Activated naive CD8-positive, alpha-beta T cell (primary cell): Measurements from ENCODE around the gene LIMA1.

ENCODE experiments used
- H3K27ac Mint-ChIP-seq: one replicate; pipeline ENCODE4 v1.8.0; 2021; ENCODE audit warnings: mixed read lengths
- H3K27me3 Mint-ChIP-seq: one replicate; pipeline ENCODE4 v1.8.0; 2021; ENCODE audit warnings: mixed read lengths
- H3K36me3 Mint-ChIP-seq: one replicate; pipeline ENCODE4 v1.8.0; 2021; ENCODE audit warnings: mixed read lengths
- H3K4me1 Mint-ChIP-seq: one replicate; pipeline ENCODE4 v1.8.0; 2021; ENCODE audit warnings: low read depth, mixed read lengths
- H3K4me3 Mint-ChIP-seq: one replicate; pipeline ENCODE4 v1.8.0; 2021; ENCODE audit warnings: mild to moderate bottlenecking, mixed read lengths
- H3K9me3 Mint-ChIP-seq: one replicate; pipeline ENCODE4 v1.8.0; 2021; ENCODE audit warnings: low read depth, mixed read lengths

LIMA1 gene

DNA sequence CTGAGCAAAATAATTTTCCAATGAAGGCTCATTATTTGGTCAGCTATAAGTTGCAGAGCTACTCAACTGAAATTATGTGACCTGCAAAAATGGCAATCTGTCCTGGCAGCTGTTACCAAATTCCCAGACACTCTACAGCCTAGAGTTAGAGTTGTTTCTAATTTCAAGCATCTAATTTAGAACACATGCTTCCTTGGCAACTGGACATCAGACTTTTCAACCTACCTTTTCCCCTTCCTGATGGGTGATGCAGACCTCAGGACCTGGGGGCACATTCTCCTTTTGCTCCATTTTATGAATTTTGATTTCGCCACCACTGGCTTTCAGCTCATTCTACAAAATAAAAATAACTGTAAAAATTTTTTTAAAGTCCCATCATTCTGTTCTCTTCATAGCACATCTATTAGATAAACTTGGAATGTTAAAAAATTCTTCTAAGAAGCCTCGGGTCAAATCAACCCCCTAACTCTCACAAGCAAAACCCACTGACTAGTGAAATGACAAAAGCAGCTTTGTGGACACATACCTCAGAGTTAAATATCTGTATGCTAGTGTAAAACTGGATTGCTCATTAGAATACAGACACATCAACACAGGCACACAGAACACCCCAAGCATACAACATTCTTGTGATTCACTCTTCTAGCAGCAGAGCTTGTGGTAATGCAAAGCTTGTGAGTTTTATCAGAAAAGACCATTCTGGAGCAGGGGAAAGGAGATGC, 82.6 kb downstream of the LIMA1 start:
- H3K4me1 Mint-ChIP-seq = no peaks in the 10 kb centered on the region
- peaks cover 12% of the 10 kb centered on the region for H3K36me3 Mint-ChIP-seq
- no peak overlapping the region for H3K27ac Mint-ChIP-seq
- H3K9me3 Mint-ChIP-seq = no peaks in the 10 kb centered on the region
- H3K27me3 Mint-ChIP-seq = no peaks in the 10 kb centered on the region
- H3K4me3 Mint-ChIP-seq = no peak overlapping the region

DNA sequence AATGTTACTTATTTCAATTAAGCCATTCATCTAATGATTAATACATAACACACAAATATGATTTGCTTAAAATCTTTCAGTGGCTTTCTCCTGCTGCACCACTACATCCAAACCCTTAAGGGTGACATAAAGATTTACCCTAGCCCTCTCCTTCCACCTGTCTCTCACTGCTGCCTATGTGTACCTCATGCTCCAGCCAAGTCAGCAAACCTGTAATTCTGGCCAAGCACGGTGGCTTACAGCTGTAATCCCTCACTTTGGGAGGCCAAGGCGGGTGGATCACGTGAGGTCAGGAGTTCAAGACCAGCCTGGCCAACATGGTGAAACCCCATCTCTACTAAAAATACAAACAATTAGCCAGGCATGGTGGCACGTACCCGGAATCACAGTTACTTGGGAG, 84.5 kb downstream of the LIMA1 start:
- Mint-ChIP-seq H3K27ac (no peak overlapping the region), H3K4me3 (no peak overlapping the region), H3K9me3 (no peaks in the 10 kb centered on the region), H3K27me3 (no peaks in the 10 kb centered on the region), H3K36me3 (peaks cover 14% of the 10 kb centered on the region), H3K4me1 (no peaks in the 10 kb centered on the region)

DNA sequence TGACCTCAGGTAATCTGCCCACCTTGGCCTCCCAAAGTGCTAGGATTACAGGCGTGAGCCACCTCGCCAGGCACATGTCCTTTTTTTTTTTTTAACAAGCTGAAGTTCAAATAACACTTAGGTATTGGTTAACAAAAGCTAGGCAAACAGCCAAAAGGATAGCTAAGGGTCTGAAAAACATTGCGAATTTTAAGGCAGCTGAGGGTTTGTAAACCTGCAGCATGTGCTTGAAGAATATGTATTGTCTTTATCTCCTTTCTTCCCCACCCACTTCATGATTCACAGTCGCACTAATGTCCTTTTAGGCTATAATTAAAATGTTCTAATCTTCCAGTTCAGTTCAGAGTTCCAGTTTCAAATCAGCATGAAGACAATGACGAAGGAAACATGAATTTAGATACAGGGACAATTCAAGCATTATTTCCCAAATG, 86.0 kb downstream of the LIMA1 start:
- Mint-ChIP-seq H3K27me3 (no peaks in the 10 kb centered on the region), H3K9me3 (no peaks in the 10 kb centered on the region), H3K4me1 (no peaks in the 10 kb centered on the region), H3K36me3 (peaks cover 11% of the 10 kb centered on the region), H3K27ac (no peak overlapping the region), H3K4me3 (no peak overlapping the region)

- Mint-ChIP-seq H3K9me3 (no peaks in the 10 kb centered on the region), H3K27ac (no peak overlapping the region), H3K36me3 (peaks cover 11% of the 10 kb centered on the region)
Observed at GRCh38 chr12:50196537-50196936, 86.8 kb downstream of the LIMA1 start.

DNA sequence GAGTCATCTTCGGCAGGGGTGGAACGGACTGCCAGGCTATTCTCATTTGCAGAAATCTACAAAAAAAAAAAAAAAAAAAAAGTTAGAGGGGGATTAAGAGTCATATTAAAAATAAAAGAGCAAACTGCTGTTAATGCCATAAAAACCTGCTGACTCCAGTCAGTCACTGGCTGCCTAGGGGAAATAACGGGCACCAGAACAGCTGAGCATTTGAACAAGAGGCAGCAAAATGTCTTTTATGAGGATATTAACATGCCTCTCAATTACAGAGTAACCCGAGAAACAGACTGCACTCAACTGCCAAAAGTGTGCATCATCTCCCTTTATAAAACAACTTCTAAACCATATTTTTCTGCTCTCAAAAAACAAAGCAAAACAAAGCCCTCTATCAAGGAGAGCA, 87.5 kb downstream of the LIMA1 start:
- H3K4me1 Mint-ChIP-seq = no peaks in the 10 kb centered on the region
- H3K9me3 Mint-ChIP-seq = no peaks in the 10 kb centered on the region
- H3K27ac Mint-ChIP-seq = no peak overlapping the region
- H3K4me3 Mint-ChIP-seq = no peak overlapping the region
- peaks cover 11% of the 10 kb centered on the region for H3K36me3 Mint-ChIP-seq
- H3K27me3 Mint-ChIP-seq = no peaks in the 10 kb centered on the region

More at GRCh38 chr12:50196537-50196936, 86.8 kb downstream of the LIMA1 start:
- Mint-ChIP-seq H3K4me1 (no peaks in the 10 kb centered on the region), H3K27me3 (no peaks in the 10 kb centered on the region), H3K4me3 (no peak overlapping the region)

GRCh38 chr12:50192908-50193307, 90.4 kb downstream of the LIMA1 start:
- Mint-ChIP-seq H3K4me3 (no peak overlapping the region), H3K27me3 (no peaks in the 10 kb centered on the region), H3K9me3 (no peaks in the 10 kb centered on the region), H3K36me3 (peaks cover 6% of the 10 kb centered on the region), H3K27ac (no peak overlapping the region), H3K4me1 (peaks cover 16% of the 10 kb centered on the region)

- no peak overlapping the region for H3K4me3 Mint-ChIP-seq
- no peaks in the 10 kb centered on the region for H3K27me3 Mint-ChIP-seq
- no peak overlapping the region for H3K27ac Mint-ChIP-seq
- H3K4me1 Mint-ChIP-seq = peaks cover 22% of the 10 kb centered on the region
- H3K36me3 Mint-ChIP-seq = peaks cover 6% of the 10 kb centered on the region
- no peaks in the 10 kb centered on the region for H3K9me3 Mint-ChIP-seq
Observed at GRCh38 chr12:50192236-50192635, 91.1 kb downstream of the LIMA1 start.

DNA sequence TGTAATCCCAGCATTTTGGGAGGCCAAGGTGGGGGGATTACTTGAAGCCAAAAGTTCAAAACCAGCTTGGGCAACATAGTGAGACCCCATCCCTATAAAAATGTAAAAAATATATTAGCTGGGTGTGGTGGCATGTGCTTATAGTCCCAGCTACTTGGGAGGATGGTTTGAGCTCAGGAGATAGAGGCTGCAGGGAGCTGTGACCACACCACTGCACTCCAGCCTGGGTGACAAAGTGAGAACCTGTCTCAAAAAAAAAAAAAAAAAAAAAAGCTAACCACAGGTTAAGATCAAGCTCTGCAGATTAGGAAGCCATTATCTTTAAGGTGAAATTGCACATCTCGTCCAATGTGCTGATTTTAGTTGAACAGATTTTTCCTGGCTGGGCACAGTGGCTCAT, 92.5 kb downstream of the LIMA1 start:
- H3K4me1 Mint-ChIP-seq = peaks cover 36% of the 10 kb centered on the region
- H3K36me3 Mint-ChIP-seq = peaks cover 6% of the 10 kb centered on the region
- H3K9me3 Mint-ChIP-seq = no peaks in the 10 kb centered on the region
- no peak overlapping the region for H3K27ac Mint-ChIP-seq
- no peak overlapping the region for H3K4me3 Mint-ChIP-seq
- no peaks in the 10 kb centered on the region for H3K27me3 Mint-ChIP-seq

GRCh38 chr12:50188875-50189575, 94.3 kb downstream of the LIMA1 start:
- H3K4me3 Mint-ChIP-seq = peak overlapping the region; percentile 58
- peaks cover 4% of the 10 kb centered on the region for H3K36me3 Mint-ChIP-seq
- H3K27me3 Mint-ChIP-seq = no peaks in the 10 kb centered on the region
- H3K4me1 Mint-ChIP-seq = peaks cover 42% of the 10 kb centered on the region
- no peaks in the 10 kb centered on the region for H3K9me3 Mint-ChIP-seq
- peak overlapping the region; percentile 91 for H3K27ac Mint-ChIP-seq

DNA sequence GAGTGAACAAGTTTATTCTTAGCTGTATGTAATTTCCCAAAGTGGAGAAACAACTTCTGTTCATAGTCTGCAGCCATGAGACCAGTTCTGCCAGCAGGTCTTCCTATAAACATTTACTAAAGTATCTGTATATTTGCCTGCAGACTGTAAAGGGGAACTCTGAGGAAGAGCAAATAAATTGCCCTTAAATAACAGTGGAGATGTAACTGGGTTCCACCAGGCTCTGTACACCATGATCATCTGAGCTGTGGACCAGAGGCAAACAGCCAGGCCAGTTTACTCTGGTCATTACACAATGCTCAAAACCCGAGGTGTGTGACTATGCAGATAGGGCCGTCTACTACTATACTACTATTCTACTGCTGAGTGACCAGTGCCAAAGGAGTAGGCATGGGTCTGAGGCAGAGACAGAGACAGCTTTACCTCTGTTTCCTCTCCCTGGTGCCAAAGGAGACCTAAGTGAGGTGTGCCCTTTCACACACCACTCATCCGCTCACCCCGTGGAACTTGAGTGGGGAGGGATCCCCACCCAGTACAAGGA, 95.0 kb downstream of the LIMA1 start:
- peaks cover 42% of the 10 kb centered on the region for H3K4me1 Mint-ChIP-seq

GRCh38 chr12:50187084-50187900, 96.0 kb downstream of the LIMA1 start:
- Mint-ChIP-seq H3K4me3 (peak overlapping the region; percentile 40), H3K9me3 (no peaks in the 10 kb centered on the region), H3K27ac (peak overlapping the region; percentile 91)

More for the DNA sequence above, 95.0 kb downstream of the LIMA1 start:
- Mint-ChIP-seq H3K27me3 (no peaks in the 10 kb centered on the region), H3K9me3 (no peaks in the 10 kb centered on the region), H3K27ac (peak overlapping the region; percentile 91), H3K4me3 (no peak overlapping the region), H3K36me3 (peaks cover 4% of the 10 kb centered on the region)

DNA sequence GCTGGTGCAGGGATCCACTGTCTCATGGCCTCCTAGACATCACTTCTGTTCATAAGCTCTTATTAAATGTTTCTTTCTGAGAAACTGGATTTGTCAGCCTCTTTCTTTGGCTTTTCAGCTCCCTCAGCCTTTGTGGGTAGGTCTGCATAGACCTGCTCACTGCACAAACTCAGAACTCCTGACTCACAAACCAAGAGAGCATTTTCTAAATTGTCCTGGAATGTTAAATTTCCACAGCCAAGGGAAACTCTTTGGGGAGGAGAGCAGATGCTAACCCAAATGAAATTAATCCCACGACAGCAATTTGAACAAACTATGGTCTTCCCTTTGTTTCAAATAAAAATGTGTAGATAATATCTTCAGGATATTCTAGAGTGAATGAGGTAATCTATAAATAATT, 96.6 kb downstream of the LIMA1 start:
- peaks cover 2% of the 10 kb centered on the region for H3K36me3 Mint-ChIP-seq
- peaks cover 42% of the 10 kb centered on the region for H3K4me1 Mint-ChIP-seq
- peak overlapping the region; percentile 40 for H3K4me3 Mint-ChIP-seq
- H3K27ac Mint-ChIP-seq = peak overlapping the region; percentile 91
- H3K9me3 Mint-ChIP-seq = no peaks in the 10 kb centered on the region
- H3K27me3 Mint-ChIP-seq = no peaks in the 10 kb centered on the region

More at GRCh38 chr12:50187084-50187900, 96.0 kb downstream of the LIMA1 start:
- Mint-ChIP-seq H3K36me3 (peaks cover 2% of the 10 kb centered on the region), H3K27me3 (no peaks in the 10 kb centered on the region), H3K4me1 (peaks cover 42% of the 10 kb centered on the region)

DNA sequence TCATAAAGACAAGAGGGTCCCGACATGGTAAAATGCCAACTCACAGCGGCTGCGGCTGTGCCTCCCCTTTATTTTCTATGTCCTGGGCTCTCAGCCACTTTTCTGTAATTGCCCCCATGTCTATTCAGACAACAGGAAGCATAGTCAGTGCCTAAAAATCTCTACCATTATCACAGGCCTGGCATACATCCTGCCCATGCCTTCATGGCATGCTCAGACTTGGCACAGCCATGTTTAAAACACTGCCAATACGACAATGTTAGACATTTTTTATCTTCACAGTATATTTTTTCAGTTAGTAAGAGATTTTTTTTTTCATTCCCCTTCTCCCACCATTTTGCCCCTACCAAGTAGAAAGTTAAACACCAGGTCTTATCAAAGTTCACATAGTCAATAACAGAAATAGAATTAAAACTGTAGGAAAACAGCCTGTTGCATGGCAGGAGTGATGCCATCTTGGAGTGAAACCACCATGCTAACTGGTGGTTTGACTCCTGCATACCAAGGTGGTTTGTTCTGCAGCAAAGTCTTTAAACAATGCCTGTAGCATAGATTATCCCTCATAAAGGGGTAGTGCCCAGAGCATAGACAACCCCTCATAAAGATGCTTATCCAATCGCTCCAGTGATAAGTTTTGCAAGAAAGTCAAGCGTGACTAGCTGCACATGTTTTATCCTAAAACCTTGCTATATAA, 97.2 kb downstream of the LIMA1 start:
- peak overlapping the region; percentile 91 for H3K27ac Mint-ChIP-seq
- no peaks in the 10 kb centered on the region for H3K27me3 Mint-ChIP-seq
- peak overlapping the region; percentile 40 for H3K4me3 Mint-ChIP-seq
- H3K36me3 Mint-ChIP-seq = peaks cover 2% of the 10 kb centered on the region
- no peaks in the 10 kb centered on the region for H3K9me3 Mint-ChIP-seq
- H3K4me1 Mint-ChIP-seq = peaks cover 42% of the 10 kb centered on the region

DNA sequence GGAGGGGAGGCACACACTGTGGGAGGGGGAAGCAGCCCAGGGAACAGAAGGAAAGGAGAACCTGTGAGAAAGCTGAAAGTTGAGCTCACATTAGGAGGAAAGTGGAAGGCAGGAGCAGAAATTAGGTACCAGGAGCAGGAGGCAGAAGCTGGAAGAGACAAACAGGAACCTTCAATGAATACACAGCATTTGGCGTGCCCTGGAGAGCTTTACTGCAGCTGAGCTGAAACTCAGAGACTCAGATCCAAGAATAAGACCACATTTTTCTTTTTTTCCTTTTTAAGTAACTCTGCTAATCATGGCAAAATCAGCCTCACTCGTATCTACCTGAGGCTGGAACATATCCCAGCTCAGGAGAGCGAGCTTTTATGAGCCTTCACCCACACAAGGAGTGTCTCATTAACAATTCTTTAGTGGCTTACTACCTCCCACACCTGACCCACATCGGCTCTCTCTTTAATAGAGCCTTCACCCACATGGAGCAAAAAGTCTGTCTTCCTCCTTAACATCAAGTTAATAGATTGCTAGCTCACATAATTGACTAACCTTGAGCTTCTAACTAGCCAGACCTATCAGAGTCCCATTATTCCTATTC, 97.9 kb downstream of the LIMA1 start:
- H3K36me3 Mint-ChIP-seq = peaks cover 2% of the 10 kb centered on the region
- no peak overlapping the region for H3K4me3 Mint-ChIP-seq
- H3K4me1 Mint-ChIP-seq = peaks cover 42% of the 10 kb centered on the region
- H3K9me3 Mint-ChIP-seq = no peaks in the 10 kb centered on the region
- H3K27ac Mint-ChIP-seq = peak overlapping the region; percentile 91
- no peaks in the 10 kb centered on the region for H3K27me3 Mint-ChIP-seq
